Stimulated activated CD4-positive, alpha-beta T cell treated with anti-CD3 and anti-CD28 coated beads, Interleukin-2, amount 100 ng/mL, for 48 hours (primary cell): ENCODE measurements around the gene OR2T5.
"Not testable (repeated sequence)": the region's sequence is repeated elsewhere in the genome, so short reads cannot be mapped to it uniquely, and the experiment has no call there.

ENCODE experiments used
- DNase-seq, 2 donors: peaks; one replicate each; pipeline ENCODE4 v3.0.0-alpha.2; 2020

Gene OR2T5

GRCh38 chr1:248488289-248488688 is at the start of gene OR2T5:
Gene OR2T5 (plus strand): TSS chr1:248488589. CDS start chr1:248488589, 0 bp downstream.
- DNase-seq = not testable (repeated sequence)

- DNase-seq = not testable (repeated sequence)
Measured at GRCh38 chr1:248438668-248439067, 49.7 kb upstream of the OR2T5 start.

DNA sequence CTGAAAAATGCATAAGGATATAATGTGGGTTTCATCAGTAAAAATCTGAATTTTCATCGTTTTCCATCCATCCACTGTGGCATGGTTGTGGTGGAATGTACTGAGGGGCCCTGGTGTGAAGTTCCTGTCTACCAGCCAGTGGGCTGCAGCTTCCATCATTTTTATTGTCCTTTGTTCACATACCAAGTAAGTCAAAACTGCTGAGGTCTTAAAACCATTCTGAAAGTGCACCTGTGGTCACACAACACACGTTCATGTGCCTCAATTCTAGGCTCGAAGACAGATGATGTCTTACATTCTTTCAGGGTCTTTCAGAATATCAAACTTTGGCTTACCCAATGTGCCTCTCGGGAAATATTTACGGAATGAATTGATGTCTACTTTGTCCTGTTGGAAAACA is 49.1 kb upstream of the OR2T5 start:
- not testable (repeated sequence) for DNase-seq

DNA sequence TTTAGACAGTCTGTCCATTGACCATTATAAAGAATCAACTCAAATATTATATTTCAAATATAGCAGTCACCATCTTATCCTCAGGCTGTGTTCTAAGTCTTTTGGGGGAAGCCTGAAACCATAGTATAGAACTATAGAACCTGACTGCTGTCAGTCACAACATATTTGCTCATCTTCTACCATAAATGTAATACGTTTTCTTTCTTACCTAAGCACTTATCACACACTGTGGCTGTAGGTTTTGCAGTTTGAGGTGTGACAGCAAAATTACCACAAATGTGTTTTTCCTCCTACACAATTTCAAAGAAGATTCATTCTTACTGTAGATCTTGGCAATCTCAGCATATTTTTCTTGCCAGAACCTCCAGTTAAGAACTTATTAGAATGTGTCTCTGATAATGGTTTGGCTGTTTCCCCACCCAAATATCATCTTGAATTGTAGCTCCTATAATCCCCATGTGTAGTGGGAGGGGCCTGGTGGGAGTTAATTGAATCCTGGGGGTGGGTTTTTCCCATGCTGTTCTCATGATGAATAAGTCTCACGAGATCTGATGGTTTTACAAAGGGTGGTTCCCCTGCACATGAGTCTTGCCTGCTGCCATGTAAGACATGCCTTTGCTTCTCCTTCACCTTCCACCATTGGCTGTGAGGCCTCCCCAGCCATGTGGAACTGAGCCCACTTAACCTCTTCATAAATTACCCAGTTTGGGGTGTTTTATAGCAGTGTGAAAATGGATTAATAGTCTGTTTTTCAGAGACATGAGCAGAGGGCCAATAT is 45.7 kb upstream of the OR2T5 start:
- not testable (repeated sequence) for DNase-seq

GRCh38 chr1:248444603-248445002 is 43.8 kb upstream of the OR2T5 start:
- DNase-seq = not testable (repeated sequence)

GRCh38 chr1:248445399-248445798 is 43.0 kb upstream of the OR2T5 start, which contains the start of gene OR2T2:
Gene OR2T2 (plus strand): TSS chr1:248445637. CDS start chr1:248452798, 7,161 bp downstream.
- DNase-seq = not testable (repeated sequence)

DNA sequence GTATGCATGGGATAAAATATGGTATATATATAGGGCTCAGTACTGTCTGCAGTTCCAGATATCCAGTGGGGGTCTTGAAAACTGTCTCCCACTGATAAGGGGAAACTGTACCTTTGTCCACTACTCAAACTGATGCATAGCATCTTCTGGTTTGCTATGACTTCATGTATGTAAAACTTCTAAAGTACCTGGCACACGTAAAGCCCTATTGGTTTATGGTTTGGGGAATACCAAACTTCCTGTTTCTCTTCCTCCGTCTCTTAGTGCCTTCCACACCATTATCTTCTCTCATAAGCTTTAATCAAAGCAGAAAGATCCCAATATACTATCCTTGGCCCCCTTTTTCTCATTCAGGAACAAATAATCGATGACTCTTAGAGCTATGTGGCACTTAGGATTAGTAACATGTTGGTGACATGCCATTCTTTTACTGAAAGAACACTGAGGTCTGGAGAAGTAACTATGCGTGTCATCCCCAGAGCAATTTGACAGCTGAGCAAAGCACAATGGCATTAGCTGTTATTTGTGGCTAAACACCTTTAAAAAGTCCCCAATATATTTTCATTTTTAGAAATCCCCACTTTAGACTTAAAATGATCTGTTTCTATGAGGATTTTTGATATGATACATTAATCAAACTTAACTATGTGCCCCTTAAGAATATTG is 39.8 kb upstream of the OR2T5 start:
- DNase-seq = not testable (repeated sequence)

DNA sequence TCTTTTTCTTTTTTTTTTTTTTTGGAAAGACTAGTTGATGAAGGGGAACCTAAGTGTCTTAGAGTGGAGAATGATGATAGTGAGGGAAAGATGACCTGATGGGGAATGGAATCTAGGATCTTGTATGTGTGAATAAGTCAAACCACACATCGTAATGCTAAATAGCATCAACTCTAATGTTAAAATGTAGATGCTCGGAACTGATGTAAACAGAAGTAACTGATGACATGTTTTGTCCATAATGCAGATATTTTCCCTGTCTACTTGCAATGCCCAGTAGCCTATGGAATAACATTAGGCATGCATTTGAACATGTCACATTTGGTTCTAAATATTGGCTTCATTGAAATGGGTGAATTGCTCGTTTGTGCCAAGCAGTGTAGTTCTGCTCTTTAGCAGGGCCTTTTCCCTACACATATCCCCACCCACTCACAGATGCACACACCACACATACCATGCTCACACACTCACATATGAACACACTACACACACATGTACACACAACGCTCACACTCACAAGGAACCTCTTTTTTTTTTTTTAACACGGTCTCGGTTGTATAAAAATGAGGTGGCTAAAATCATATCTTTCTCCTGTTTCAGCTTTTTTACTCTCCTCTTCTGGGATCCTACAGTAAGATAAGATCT is 38.4 kb upstream of the OR2T5 start:
- DNase-seq = not testable (repeated sequence)

DNA sequence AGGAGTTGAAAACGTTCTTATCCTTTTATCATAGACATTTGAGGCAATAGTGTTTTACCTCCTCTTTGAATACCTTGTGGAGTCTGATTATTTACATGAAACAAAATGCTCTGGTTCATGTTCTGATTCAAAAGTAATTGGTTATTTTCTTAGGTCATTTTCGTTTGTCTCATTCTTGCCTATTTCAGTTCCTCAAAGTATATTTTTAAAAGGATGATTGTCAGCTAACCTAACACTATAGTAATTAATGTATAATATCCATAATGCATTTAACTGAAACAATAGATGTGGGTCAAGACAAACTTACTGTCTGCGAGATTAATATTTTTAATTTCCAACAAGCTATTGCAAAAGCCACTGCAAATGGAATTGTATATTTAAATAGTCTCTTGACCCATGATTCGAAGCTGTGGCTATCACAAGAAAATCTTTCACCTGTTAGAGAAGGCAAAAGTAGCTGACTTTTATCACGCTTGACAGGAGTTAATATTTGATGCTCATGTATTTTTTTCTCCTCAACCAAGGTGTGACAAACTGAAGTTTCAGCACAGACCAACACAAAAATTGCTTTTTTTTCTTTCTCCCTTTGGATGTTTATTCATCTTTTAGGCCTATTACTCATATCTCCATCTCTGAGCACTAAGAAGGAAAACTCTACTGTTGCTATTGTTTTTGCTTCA is 37.8 kb upstream of the OR2T5 start:
- not testable (repeated sequence) for DNase-seq

DNA sequence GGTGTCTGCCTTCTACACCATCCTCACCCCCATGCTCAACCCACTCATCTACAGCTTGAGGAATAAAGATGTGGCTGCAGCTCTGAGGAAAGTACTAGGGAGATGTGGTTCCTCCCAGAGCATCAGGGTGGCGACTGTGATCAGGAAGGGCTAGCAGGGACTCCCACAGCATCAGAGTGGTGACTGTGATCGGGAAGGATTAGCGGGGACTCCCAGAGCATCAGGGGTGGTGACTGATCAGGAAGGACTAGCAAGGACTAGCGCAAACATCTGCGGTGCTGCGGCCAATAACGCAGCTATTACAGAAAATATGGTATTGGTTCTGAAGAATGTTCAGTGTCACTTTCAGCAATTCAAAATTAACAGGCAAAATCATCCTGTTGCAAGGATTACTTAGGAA is 34.8 kb upstream of the OR2T5 start:
- not testable (repeated sequence) for DNase-seq

DNA sequence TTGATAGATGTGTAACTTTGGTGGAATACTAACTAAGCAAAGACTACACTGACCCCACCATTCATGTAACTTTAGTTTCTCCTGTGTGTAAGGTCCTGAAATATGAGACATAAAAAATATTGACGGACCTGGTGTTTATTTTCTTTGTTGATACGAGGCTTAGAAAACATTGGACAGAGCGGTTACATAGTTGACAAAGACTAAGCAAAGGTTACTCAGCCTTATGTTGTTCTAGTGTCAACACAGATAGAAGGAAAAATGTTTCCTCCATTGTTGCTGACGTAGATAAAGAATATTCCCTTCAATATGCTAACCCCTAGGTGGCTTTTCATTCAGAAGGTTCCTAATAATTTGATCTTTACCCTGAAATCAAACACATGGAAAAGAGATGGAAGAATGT is 33.3 kb upstream of the OR2T5 start:
- DNase-seq = not testable (repeated sequence)

DNA sequence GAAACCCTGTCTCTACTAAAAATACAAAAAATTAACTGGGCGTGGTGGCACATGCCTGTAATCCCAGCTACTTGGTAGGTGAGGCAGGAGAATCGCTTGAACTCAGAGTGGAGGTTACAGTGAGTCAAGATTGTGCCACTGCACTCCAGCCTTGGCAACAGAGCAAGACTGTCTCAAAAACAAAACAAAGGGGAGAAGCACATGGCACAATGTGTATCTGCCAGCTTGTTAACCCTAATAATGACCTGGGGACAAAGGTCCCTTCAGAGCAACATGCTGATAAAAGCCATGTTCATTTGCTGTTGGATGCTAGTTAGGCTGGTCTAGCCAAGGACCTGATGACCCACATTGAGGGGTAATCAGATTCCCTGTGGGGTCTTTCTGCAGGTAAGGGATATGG is 31.8 kb upstream of the OR2T5 start:
- not testable (repeated sequence) for DNase-seq

DNA sequence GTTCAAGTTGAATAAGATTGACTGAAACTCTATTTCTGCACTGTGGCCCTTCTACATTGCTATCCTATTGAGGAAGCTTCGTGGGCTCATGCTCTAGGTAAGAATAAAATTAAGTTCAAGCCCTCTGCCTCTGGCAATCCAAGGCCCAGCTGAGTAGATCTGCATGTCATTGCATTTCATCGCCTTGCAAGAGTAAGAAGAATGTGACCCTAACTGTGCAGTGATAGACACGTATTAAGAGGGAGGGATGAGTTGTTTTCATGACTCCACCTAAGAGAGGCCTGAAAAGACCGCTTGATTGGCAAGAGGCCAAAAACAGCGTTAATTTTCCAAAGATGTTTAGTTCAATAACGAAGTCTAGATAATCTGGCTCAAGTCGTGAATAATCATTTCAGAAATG is 29.3 kb upstream of the OR2T5 start:
- DNase-seq = not testable (repeated sequence)

DNA sequence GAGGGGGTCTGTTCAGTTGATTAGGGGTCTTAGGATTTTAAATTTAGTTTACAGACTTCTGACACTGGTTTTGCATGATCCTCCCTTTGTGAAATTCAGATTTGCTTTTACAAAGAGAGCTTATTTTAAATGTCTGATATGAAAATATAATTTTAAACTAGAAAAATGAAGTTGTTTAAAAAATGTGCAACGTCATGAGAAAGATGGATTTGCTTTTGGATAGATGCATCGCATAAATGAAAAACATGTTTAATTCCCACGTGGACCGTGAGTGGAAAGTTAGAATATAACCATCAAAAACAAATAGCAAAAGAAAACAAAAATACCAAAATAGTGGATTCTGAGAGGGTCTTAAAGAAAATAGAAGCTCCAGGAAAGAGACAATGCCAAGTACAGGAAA is 17.2 kb upstream of the OR2T5 start:
- DNase-seq = no peak

GRCh38 chr1:248472111-248472510 is 16.3 kb upstream of the OR2T5 start:
- DNase-seq = not testable (repeated sequence)

DNA sequence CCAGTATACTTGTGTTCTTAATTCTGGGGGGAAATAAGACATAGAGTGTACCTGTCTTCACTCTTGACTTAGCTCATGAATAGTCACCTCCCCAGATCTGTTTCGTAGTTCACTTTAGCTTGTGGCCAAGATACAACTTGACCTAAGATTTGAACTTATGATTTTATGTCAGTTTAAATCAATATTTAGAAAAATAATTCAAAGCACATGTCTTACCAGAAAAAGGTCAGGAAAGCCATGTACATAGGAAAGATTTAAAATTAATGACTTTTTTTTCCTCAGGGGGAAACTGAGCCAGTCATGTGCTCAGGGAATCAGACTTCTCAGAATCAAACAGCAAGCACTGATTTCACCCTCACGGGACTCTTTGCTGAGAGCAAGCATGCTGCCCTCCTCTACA is 15.3 kb upstream of the OR2T5 start, which contains the start of gene OR2T3:
Gene OR2T3, plus strand, starts transcription at position 301 of the 400 bp plus-strand sequence. Its CDS starts 0 bp downstream, at position 301.
- not testable (repeated sequence) for DNase-seq

- DNase-seq = not testable (repeated sequence)
Measured at GRCh38 chr1:248475660-248476059, 12.7 kb upstream of the OR2T5 start.

DNA sequence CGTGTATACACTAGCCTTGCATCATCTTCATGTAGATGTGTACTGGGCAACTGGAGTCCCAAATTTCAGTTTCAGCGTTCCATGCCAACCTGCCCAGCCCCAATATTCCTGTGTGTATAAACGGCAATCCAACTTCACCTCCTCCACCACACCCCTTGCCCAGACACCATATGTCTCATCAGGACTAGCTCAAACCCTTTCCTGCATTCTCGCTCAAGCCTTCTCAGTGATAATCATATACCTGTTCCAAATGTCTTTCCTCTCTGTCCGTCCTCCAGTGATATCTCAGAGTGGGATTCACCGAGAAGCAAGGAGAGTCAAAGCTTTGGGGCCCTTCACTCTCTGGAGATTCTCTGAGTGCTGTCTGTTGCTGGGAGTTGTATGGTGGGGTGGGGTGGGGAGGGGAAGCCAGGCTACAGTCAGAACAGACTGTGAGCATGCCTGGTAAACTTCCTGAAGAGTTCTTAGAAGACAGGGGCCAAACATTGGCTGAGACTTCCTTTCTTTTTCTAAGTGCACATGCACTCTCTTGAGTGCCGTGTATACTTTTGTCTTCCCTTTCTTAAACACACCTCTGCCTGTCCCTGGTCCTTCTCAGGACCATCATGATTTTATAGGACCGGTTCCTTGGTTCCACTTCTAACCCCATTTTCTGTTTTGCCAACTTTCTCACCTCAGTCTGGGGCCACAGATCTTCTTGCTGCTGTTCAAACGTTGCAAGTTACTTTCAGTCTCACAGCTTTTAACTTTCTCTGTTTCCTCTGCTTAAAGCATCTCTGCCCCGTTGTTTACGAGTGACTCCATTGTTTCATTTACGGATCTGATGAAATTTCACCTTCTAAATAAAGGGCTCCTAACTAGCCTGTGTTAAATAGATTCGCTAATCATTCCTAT is 6.5 kb upstream of the OR2T5 start:
- peak in 1 of 2 donors; percentile 3 for DNase-seq

DNA sequence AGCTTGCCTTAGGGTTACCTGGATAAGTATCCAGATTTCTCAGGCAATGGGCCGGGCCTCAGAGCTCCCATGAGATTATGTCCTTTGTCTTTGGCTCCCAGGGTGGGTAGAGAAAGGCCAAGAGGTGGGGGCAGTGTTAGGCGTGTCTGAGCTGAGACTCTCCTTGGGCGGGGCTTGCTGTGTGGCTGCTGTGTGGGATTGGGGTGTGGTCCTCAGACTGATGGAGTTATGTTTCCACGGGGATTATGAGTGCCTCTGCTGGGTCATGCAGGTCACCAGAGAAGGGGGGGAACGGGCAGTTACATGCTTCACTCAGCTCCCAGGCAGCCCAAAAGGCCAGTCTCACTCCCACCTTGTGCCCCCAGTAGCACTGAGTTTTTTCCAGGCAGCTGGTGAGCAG is 8.3 kb downstream of the OR2T5 start:
- DNase-seq = not testable (repeated sequence)

DNA sequence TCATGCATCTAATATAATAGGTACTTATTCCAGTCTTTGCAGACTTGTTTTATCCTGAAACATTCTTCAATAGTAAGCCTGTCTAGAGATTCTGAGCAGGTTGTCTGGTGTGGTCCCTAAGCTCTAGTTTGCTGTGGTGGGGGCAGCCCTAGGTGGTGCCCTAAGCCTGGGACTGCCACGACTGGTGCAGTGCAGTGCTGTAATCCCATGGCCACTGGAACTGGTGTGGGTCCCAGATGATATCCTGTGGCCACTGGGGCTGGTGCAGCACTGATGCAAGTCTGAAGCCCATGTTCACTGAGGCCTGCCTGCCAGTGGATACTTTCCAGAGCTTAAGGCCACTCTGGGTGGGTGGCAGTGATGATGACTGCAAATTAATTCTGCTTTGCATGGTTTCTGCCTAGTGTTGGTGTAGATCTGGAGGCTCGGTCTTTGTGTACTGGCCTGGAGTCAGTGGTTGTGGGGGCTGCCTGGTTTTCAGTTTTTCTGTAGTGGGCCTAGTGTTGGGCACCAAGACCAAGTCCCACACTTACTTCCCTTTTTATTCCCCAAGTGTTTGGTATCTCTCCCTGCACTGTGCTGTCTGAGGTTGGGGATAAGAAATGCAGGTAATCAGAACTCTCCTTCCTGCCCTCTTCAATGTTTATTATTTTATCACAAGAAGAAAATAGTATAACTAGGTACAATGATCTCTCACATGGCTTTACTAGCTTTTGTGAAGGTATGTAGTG is 12.1 kb downstream of the OR2T5 start:
- DNase-seq = not testable (repeated sequence)

DNA sequence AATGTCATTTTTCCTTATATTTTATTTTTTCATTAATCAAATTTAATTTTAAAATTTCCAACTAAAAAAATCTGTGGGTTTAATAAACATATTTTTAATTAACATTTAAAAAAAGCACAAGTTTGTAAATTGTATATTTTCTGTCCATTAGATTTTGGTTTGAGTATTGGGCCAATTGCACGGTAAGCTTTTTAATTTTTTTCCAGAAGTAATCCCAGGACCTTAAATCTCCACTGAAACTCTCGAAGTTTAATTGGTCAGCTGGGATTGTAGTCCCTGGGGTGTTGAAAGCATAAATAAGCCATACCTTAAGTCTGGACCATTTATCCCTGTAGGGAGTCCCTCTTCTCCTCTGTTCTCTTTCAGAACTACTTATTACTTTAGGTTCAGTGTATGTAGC is 19.4 kb downstream of the OR2T5 start, which contains the start of gene OR2G6:
Gene OR2G6, plus strand, starts transcription at position 301 of the 400 bp plus-strand sequence. CDS start 13,574 bp downstream, outside the sequence.
- not testable (repeated sequence) for DNase-seq
